Loucy (cell line): ENCODE measurements around the gene PCDHA2.

Experiments used
- H2AFZ ChIP-seq: fragments of 200-600 bp; sonication (generic); 2 replicates; pipeline ENCODE4 v1.6.0; 2016; ENCODE audit warnings: antibody characterized with exemption, mild to moderate bottlenecking, low read length, moderate library complexity
- H3F3A ChIP-seq: fragments of 200-600 bp; 2 replicates; pipeline ENCODE4 v1.6.0; 2016; ENCODE audit warnings: antibody characterized with exemption, low read depth, mild to moderate bottlenecking
- H3K27me3 ChIP-seq: fragments of 200-600 bp; sonication (generic); 2 replicates; pipeline ENCODE4 v1.6.1; 2014; ENCODE audit warnings: low read length, mild to moderate bottlenecking; ENCODE audit not compliant: insufficient read depth, poor library complexity, severe bottlenecking
- H3K36me3 ChIP-seq: fragments of 200-600 bp; sonication (generic); 2 replicates; pipeline ENCODE4 v1.6.1; 2016; ENCODE audit warnings: low read length; ENCODE audit not compliant: insufficient read depth
- H3K4me1 ChIP-seq: fragments of 200-600 bp; sonication (generic); 2 replicates; pipeline ENCODE4 v1.5.1; 2014; ENCODE audit warnings: low read length, mild to moderate bottlenecking; ENCODE audit not compliant: insufficient read depth, poor library complexity, severe bottlenecking
- H3K4me2 ChIP-seq: fragments of 200-600 bp; sonication (generic); 2 replicates; pipeline ENCODE4 v1.6.0; 2014; ENCODE audit warnings: antibody characterized with exemption, low read length, low read depth, mild to moderate bottlenecking; ENCODE audit not compliant: poor library complexity, severe bottlenecking
- H3K4me3 ChIP-seq: fragments of 200-600 bp; sonication (generic); 2 replicates; pipeline ENCODE4 v1.5.1; 2014; ENCODE audit warnings: low read length, mild to moderate bottlenecking, mixed read lengths; ENCODE audit not compliant: poor library complexity, severe bottlenecking
- H3K79me2 ChIP-seq: fragments of 200-600 bp; sonication (generic); 2 replicates; pipeline ENCODE4 v1.6.1; 2014; ENCODE audit warnings: low read length; ENCODE audit not compliant: insufficient read depth
- H3K9ac ChIP-seq: fragments of 200-600 bp; sonication (generic); 2 replicates; pipeline ENCODE4 v1.6.0; 2014; ENCODE audit warnings: mild to moderate bottlenecking, low read depth, low read length, moderate library complexity; ENCODE audit not compliant: poor library complexity, severe bottlenecking
- H3K9me2 ChIP-seq: fragments of 200-600 bp; sonication (generic); replicated peaks from 2 replicates; pipeline ENCODE4 v1.6.1; 2016; ENCODE audit warnings: low read depth, low read length, mixed read lengths
- H3K9me3 ChIP-seq: fragments of 200-600 bp; sonication (generic); 2 replicates; pipeline ENCODE4 v1.6.1; 2014; ENCODE audit warnings: mild to moderate bottlenecking, antibody characterized with exemption, low read length, low read depth; ENCODE audit not compliant: insufficient read depth
- H4K20me1 ChIP-seq: fragments of 200-600 bp; sonication (generic); 2 replicates; pipeline ENCODE4 v1.6.0; 2014; ENCODE audit warnings: antibody characterized with exemption, low read length, mild to moderate bottlenecking; ENCODE audit not compliant: insufficient read depth, poor library complexity, severe bottlenecking
- CTCF ChIP-seq: fragments of 200-600 bp; sonication (generic); conservative IDR thresholded peaks from 2 replicates; pipeline ENCODE4 v1.5.1; 2014; ENCODE audit warnings: mild to moderate bottlenecking, antibody characterized with exemption, low read length
- EZH2phosphoT487 ChIP-seq: fragments of 200-600 bp; IDR thresholded peaks from 2 replicates; pipeline ENCODE4 v1.6.1; 2018; ENCODE audit warnings: antibody characterized with exemption, mild to moderate bottlenecking, moderate library complexity, borderline replicate concordance

The PCDHA2 gene

GRCh38 chr5:140840978-140841962 is 46.6 kb downstream of the PCDHA2 start, which contains the start of gene PCDHA8:
Gene PCDHA8 (plus strand): TSS chr5:140841187. CDS start chr5:140841322, 135 bp downstream.
- Histone ChIP-seq H3K79me2 (no peaks in the 10 kb centered on the region), H3K9me3 (no peaks in the 10 kb centered on the region), H3K36me3 (no peaks in the 10 kb centered on the region), H3K27me3 (no peaks in the 10 kb centered on the region), H3K4me1 (no peaks in the 10 kb centered on the region), H3K9ac (no peak within 1 kb of the TSS), H3K9me2 (no peaks in the 10 kb centered on the region), H3K4me2 (no peak within 1 kb of the TSS), H4K20me1 (no peaks in the 10 kb centered on the region), H3K4me3 (no peak within 1 kb of the TSS), H3F3A (no peaks in the 10 kb centered on the region), H2AFZ (no peak within 1 kb of the TSS)
- peak; percentile 60 for TF ChIP-seq CTCF
- TF ChIP-seq EZH2phosphoT487: no peak

- no peak overlapping the region for H3K9ac ChIP-seq
- H3F3A ChIP-seq: no peaks in the 10 kb centered on the region
- H3K4me1 ChIP-seq: no peaks in the 10 kb centered on the region
- TF ChIP-seq CTCF: no peak
- TF ChIP-seq EZH2phosphoT487: no peak
- H2AFZ ChIP-seq: no peak overlapping the region
- no peak overlapping the region for H3K4me3 ChIP-seq
- no peaks in the 10 kb centered on the region for H3K9me2 ChIP-seq
- no peak overlapping the region for H3K4me2 ChIP-seq
- H3K79me2 ChIP-seq: no peaks in the 10 kb centered on the region
- H3K9me3 ChIP-seq: no peaks in the 10 kb centered on the region
- no peaks in the 10 kb centered on the region for H3K27me3 ChIP-seq
- no peaks in the 10 kb centered on the region for H4K20me1 ChIP-seq
- no peaks in the 10 kb centered on the region for H3K36me3 ChIP-seq
Observed at GRCh38 chr5:140842798-140843733, 48.4 kb downstream of the PCDHA2 start.
